ENCODE measurements around the gene SLC22A4. TPM values are rescaled to one million over a fixed set of nuclear protein-coding genes. Genes with fewer than 3 reads are reported as not detected.

Gene SLC22A4
- total RNA-seq, 2 donors from 2014 or later, result 0.68 TPM; not detected in 1

DNA sequence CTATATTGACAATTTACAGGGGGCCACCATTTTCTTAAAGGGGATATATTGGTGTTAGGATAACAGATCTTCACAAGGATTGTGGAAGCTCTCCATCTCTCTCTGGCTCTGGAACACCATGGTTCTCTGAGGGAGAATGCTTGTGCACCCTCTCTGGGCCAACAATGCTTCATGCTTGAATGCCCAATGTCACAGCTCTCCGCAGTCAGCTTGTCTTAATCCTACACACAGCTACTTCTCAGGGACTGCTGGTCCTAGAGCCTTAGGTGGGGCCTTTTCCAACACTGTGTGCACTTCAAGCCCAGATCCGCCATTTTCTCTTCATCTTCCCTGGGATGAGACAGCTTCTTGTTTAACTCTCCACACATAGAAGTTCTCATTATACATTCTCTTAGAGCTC, 43.6 kb upstream of the SLC22A4 start:
- peak; percentile 38 for DNase-seq
- no peaks in the 10 kb centered on the region for H3K9me3 Mint-ChIP-seq
- H3K4me1 Mint-ChIP-seq, result no peaks in the 10 kb centered on the region
- Histone ChIP-seq H3K4me1 (ENCODE audit: control insufficient read depth, insufficient read depth, low read length) (no peaks in the 10 kb centered on the region), H3K9me3 (ENCODE audit: control insufficient read depth, low read length) (no peaks in the 10 kb centered on the region), H3K9ac (ENCODE audit: extremely low read depth, low read length, poor library complexity, severe bottlenecking) (no peak overlapping the region), H3K27ac (ENCODE audit: low read depth, low read length) (no peak overlapping the region), H3K4me3 (ENCODE audit: low read length) (no peak overlapping the region), H3K27me3 (ENCODE audit: control insufficient read depth, insufficient read depth, low read length, poor library complexity, severe bottlenecking) (no peaks in the 10 kb centered on the region), H3K36me3 (ENCODE audit: control insufficient read depth, insufficient read depth, low read length) (no peaks in the 10 kb centered on the region)
- 92 to 100% methylated on average over 2 of the region's 2 CpGs for WGBS, 2 experiments (ENCODE audit: insufficient coverage in 1 of 2, insufficient read length in 1 of 2)
- peaks cover 10% of the 10 kb centered on the region for H3K27me3 Mint-ChIP-seq (ENCODE audit: insufficient read depth)
- no peak overlapping the region for H3K4me3 Mint-ChIP-seq
- H3K36me3 Mint-ChIP-seq (ENCODE audit: low read depth), result no peaks in the 10 kb centered on the region
- no peak overlapping the region for H3K27ac Mint-ChIP-seq
- TF ChIP-seq, protein P1, sequence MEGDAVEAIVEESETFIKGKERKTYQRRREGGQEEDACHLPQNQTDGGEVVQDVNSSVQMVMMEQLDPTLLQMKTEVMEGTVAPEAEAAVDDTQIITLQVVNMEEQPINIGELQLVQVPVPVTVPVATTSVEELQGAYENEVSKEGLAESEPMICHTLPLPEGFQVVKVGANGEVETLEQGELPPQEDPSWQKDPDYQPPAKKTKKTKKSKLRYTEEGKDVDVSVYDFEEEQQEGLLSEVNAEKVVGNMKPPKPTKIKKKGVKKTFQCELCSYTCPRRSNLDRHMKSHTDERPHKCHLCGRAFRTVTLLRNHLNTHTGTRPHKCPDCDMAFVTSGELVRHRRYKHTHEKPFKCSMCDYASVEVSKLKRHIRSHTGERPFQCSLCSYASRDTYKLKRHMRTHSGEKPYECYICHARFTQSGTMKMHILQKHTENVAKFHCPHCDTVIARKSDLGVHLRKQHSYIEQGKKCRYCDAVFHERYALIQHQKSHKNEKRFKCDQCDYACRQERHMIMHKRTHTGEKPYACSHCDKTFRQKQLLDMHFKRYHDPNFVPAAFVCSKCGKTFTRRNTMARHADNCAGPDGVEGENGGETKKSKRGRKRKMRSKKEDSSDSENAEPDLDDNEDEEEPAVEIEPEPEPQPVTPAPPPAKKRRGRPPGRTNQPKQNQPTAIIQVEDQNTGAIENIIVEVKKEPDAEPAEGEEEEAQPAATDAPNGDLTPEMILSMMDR (conservative IDR thresholded peaks at IDR 0.05), result no peak

DNA sequence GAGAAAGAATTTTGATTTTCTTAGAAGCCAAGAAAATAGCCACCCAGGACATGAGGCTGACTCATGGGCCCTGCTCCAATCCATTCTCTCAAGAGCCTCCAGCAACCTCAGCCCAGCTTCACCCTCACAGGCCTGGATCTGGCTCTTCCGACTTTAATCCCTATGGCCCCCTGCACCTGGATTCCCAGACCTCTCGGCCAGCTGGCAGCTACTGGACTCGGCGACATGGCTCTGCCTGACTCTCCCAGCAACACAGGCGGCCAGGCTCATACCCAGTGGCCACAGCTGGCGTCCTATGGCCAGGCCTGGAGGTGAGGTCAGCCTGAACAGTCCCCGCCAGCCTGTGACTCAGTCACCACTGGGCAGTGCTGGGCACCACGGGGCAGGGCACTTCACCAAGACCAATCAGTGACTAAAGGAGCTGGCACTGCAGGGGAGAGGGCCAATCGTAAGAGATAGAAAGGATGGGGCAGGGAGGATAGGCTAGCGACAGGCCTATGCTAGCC, 42.9 kb upstream of the SLC22A4 start:
- Histone ChIP-seq H3K4me1 (ENCODE audit: control insufficient read depth, insufficient read depth, low read length) (no peaks in the 10 kb centered on the region), H3K9me3 (ENCODE audit: control insufficient read depth, low read length) (no peaks in the 10 kb centered on the region), H3K27me3 (ENCODE audit: control insufficient read depth, insufficient read depth, low read length, poor library complexity, severe bottlenecking) (peaks cover 5% of the 10 kb centered on the region), H3K9ac (ENCODE audit: extremely low read depth, low read length, poor library complexity, severe bottlenecking) (no peak overlapping the region), H3K4me3 (ENCODE audit: low read length) (no peak overlapping the region), H3K36me3 (ENCODE audit: control insufficient read depth, insufficient read depth, low read length) (no peaks in the 10 kb centered on the region), H3K27ac (ENCODE audit: low read depth, low read length) (no peak overlapping the region)
- H3K4me1 Mint-ChIP-seq, result no peaks in the 10 kb centered on the region
- peak; percentile 36 for DNase-seq
- TF ChIP-seq, protein P1 (conservative IDR thresholded peaks at IDR 0.05), result no peak
- H3K36me3 Mint-ChIP-seq (ENCODE audit: low read depth), result no peaks in the 10 kb centered on the region
- H3K4me3 Mint-ChIP-seq, result no peak overlapping the region
- no peaks in the 10 kb centered on the region for H3K9me3 Mint-ChIP-seq
- no peak overlapping the region for H3K27ac Mint-ChIP-seq
- H3K27me3 Mint-ChIP-seq (ENCODE audit: insufficient read depth), result peaks cover 14% of the 10 kb centered on the region
- WGBS, 2 experiments (ENCODE audit: insufficient coverage in 1 of 2, insufficient read length in 1 of 2), result 92 to 95% methylated on average over 8 to 10 of the region's 10 CpGs

DNA sequence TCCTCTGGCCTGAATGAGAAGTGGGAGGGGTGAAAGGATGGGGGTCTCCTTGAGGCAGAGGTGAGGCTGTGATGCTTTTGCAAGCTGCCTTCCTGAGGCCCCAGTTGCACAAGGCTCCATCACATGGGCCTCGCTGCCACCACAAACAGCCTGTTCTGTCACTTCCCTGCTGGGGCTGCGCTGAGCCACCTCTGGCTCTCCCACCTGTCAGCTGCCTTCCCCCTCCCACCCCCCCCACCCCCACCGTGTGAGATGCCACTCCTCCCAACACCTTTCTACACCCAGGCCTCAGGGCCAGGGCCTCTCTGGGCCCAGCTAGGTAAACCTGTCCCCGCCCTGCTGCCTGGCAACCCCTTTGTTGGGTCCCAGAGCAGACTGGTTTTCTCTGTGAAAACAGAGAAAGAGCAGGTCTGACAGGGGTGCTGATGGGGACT, 41.2 kb upstream of the SLC22A4 start:
- Histone ChIP-seq H3K27me3 (ENCODE audit: control insufficient read depth, insufficient read depth, low read length, poor library complexity, severe bottlenecking) (peaks cover 12% of the 10 kb centered on the region), H3K36me3 (ENCODE audit: control insufficient read depth, insufficient read depth, low read length) (no peaks in the 10 kb centered on the region), H3K4me3 (ENCODE audit: low read length) (no peak overlapping the region), H3K9me3 (ENCODE audit: control insufficient read depth, low read length) (no peaks in the 10 kb centered on the region), H3K4me1 (ENCODE audit: control insufficient read depth, insufficient read depth, low read length) (no peaks in the 10 kb centered on the region), H3K9ac (ENCODE audit: extremely low read depth, low read length, poor library complexity, severe bottlenecking) (no peak overlapping the region), H3K27ac (ENCODE audit: low read depth, low read length) (no peak overlapping the region)
- Mint-ChIP-seq H3K9me3 (no peaks in the 10 kb centered on the region), H3K27me3 (ENCODE audit: insufficient read depth) (peaks cover 25% of the 10 kb centered on the region), H3K27ac (no peak overlapping the region), H3K36me3 (ENCODE audit: low read depth) (no peaks in the 10 kb centered on the region), H3K4me3 (no peak overlapping the region), H3K4me1 (no peaks in the 10 kb centered on the region)
- no peak for DNase-seq
- 77% methylated on average over 4 of the region's 4 CpGs; no CpG with 5 or more reads in 1 of the 2 experiments for whole genome bisulfite sequencing, 2 experiments (ENCODE audit: insufficient coverage in 1 of 2, insufficient read length in 1 of 2)
- TF ChIP-seq, protein P1 (conservative IDR thresholded peaks at IDR 0.05), result no peak
